Gastrocnemius medialis (tissue), 4 donors: Measurements from ENCODE around the gene PNCK. TPM values are rescaled to one million over a fixed set of nuclear protein-coding genes. Genes with fewer than 3 reads are reported as not detected.

Experiments used
- ATAC-seq, 2 donors: fragments of 150-250 bp; one replicate each; pipeline ENCODE4 v1.9.1; 2016
- DNase-seq, 2 donors: peaks; one replicate each; pipeline ENCODE4 v3.0.0-alpha.2; 2019
- H3K27ac ChIP-seq, 4 donors: fragments of 200-600 bp; sonication (generic); 1 replicate in 1 of 4; 2 replicates in 3 of 4; pipeline ENCODE4 v1.5.1; 2016 to 2018; ENCODE audit warnings: mild to moderate bottlenecking in 2 of 4, moderate library complexity in 1 of 4
- H3K27me3 ChIP-seq, 3 donors: fragments of 200-600 bp; sonication (generic) in 2 of 3; 1 replicate in 1 of 3; 2 replicates in 2 of 3; pipeline versions ENCODE4 v1.5.1 to v1.6.0; 2016 to 2019; ENCODE audit warnings: mild to moderate bottlenecking in 1 of 3, moderate library complexity in 1 of 3
- H3K36me3 ChIP-seq, 2 donors: fragments of 200-600 bp; sonication (generic) in 1 of 2; one replicate each; pipeline ENCODE4 v1.5.1; 2017 to 2018
- H3K4me1 ChIP-seq, 2 donors: fragments of 200-600 bp; sonication (generic) in 1 of 2; one replicate each; pipeline ENCODE4 v1.5.1; 2016 to 2017; ENCODE audit warnings: mild to moderate bottlenecking in 2 of 2
- H3K4me3 ChIP-seq, 4 donors: fragments of 200-600 bp; sonication (generic) in 3 of 4; 1 replicate in 1 of 4; 2 replicates in 3 of 4; pipeline ENCODE4 v1.5.1; 2016 to 2019; ENCODE audit warnings: mild to moderate bottlenecking in 2 of 4
- H3K9me3 ChIP-seq, 3 donors: fragments of 200-600 bp; sonication (generic) in 2 of 3; 1 replicate in 1 of 3; 2 replicates in 2 of 3; pipeline ENCODE4 v1.5.1; 2016 to 2019
- POLR2A ChIP-seq, 2 donors: fragments of 450-650 bp; IDR thresholded peaks; one replicate each; pipeline ENCODE4 v1.6.1; 2017; ENCODE audit warnings: antibody characterized with exemption in 2 of 2, mild to moderate bottlenecking in 2 of 2, moderate library complexity in 2 of 2
- in situ Hi-C, 4 donors: fragments of 200-750 bp; cut with MboI; loops; one replicate each; pipeline versions ENCODE4 v1.15.0 to v1.8.0; 2017; ENCODE audit warnings: low sequenced_read_pairs in 4 of 4
- intact Hi-C: fragments of 100-400 bp; cut with DNase I; formaldehyde crosslinking; loops from one replicate; pipeline ENCODE4 v1.15.1; 2023; ENCODE audit warnings: low total_unique reads
- total RNA-seq, 4 donors: library from RNA; depleted of rRNA; stranded (reverse); fragments of >200 nt; gene quantifications; one replicate each; pipeline versions ENCODE4 v1.1.0 to v1.2.3, GENCODE V29; 2016
- TF ChIP-seq, protein P1 (sequence below), 5 experiments: fragments of 450-650 bp in 3 of 5; fragments of 200-600 bp in 2 of 5; sonication (generic) in 2 of 5; IDR thresholded peaks in 4 of 5; conservative IDR thresholded peaks in 1 of 5; 1 replicate in 4 of 5; 2 replicates in 1 of 5; pipeline ENCODE4 v1.5.1; 2016 to 2019; ENCODE audit warnings: antibody characterized with exemption in 5 of 5, mild to moderate bottlenecking in 3 of 5, moderate library complexity in 3 of 5

The PNCK gene
- total RNA-seq, 4 donors from 2014 or later: 0.98 to 1.6 TPM; not detected in 2

DNA sequence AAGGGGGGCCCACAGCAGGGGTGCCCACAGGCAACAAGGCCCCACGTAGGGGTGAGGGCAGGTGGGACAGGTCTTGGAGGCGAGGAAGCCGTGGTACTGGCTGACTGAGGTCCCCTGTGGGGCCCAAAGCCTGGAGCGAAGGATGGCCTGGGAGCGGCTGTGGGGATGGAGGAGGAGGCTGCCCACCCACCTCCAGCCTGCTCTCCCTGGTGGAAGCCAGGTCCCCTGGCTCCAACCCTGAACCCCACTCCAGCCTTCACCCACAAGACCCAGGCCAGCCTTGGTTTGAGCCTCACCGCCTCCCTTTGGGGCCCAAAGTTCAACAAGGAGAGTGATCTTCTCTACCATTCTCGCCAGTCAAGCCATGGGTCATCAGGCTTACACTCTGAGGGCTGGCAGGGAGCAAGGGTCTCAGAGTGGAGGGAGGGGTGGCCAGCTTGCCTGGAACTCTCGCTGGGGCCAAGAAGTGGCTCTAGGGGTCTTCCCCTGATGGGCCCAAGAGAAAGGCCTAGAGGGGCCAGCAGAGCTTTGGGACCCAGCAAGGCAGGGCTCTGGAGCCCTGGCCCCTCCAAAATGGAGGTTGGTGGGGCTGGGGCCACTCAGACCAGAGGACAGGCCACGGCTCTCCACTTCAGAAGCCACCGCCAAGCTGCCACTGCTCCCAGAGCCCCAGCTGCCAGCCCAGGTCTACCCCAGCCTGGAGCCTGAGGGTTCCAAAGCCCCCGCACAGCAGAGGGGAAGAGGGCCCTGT, 5.0 kb downstream of the PNCK start:
- TF ChIP-seq, protein P1, sequence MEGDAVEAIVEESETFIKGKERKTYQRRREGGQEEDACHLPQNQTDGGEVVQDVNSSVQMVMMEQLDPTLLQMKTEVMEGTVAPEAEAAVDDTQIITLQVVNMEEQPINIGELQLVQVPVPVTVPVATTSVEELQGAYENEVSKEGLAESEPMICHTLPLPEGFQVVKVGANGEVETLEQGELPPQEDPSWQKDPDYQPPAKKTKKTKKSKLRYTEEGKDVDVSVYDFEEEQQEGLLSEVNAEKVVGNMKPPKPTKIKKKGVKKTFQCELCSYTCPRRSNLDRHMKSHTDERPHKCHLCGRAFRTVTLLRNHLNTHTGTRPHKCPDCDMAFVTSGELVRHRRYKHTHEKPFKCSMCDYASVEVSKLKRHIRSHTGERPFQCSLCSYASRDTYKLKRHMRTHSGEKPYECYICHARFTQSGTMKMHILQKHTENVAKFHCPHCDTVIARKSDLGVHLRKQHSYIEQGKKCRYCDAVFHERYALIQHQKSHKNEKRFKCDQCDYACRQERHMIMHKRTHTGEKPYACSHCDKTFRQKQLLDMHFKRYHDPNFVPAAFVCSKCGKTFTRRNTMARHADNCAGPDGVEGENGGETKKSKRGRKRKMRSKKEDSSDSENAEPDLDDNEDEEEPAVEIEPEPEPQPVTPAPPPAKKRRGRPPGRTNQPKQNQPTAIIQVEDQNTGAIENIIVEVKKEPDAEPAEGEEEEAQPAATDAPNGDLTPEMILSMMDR (IDR thresholded peaks at IDR 0.05 in 4 of 5, conservative IDR thresholded peaks at IDR 0.05 in 1 of 5): no peak
- no peak for TF ChIP-seq POLR2A (IDR thresholded peaks at IDR 0.05)
- ATAC-seq (peak in 1 of 2 donors; percentile 22), DNase-seq (no peak)
- Histone ChIP-seq H3K4me3 (no peak overlapping the region), H3K36me3 (no peaks in the 10 kb centered on the region), H3K27me3 (peaks cover 0 to 6% (median 0%) of the 10 kb centered on the region in 3 donors), H3K4me1 (peaks cover 0 to 5% of the 10 kb centered on the region in 2 donors), H3K9me3 (no peaks in the 10 kb centered on the region), H3K27ac (no peak overlapping the region)
- in situ Hi-C loops (loop anchor here (5.0 to 25.0 kb wide), 4 partner anchors 111 to 706 kb away; no protein-coding TSS in a partner anchor), intact Hi-C loops (loop anchor here (1.0 to 10.0 kb wide), 3 partner anchors 60 to 714 kb away; no protein-coding TSS in a partner anchor)

DNA sequence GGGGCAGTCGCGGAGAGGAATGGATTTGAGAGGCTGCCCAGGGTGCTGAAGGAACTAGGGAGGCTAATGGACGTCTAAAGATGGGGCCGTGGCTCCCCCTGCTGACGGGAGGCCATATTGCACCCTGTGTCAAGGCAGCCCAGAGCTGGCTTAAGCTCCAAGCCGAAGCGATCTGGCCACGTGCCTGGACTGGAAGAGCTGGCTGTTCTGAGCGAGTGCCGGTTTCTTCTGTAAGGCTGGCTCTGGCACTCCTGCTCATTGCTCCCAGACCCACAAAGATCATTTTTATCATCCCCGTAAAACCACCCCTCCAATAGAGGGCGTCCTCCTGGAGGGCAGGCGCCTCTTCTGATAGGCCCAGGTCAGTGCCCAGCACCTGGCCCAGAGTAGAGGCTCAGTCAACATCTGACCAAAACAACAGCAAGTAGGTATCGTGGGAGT, 5.6 kb downstream of the PNCK start:
- no peak overlapping the region for H3K27ac ChIP-seq
- DNase-seq (peak; percentile 41 to 74), ATAC-seq (peak; percentile 77 to 90)
- no peak for TF ChIP-seq POLR2A (IDR thresholded peaks at IDR 0.05)
- TF ChIP-seq, protein P1 (IDR thresholded peaks at IDR 0.05 in 4 of 5, conservative IDR thresholded peaks at IDR 0.05 in 1 of 5): peak; percentile 47 to 79 (median 70)
- in situ Hi-C loops (loop anchor here (5.0 to 25.0 kb wide), 4 partner anchors 111 to 706 kb away; no protein-coding TSS in a partner anchor), intact Hi-C loops (loop anchor here (1.0 to 10.0 kb wide), 3 partner anchors 59 to 713 kb away; no protein-coding TSS in a partner anchor)
- H3K27me3 ChIP-seq: peaks cover 0 to 7% (median 5%) of the 10 kb centered on the region in 3 donors
- no peaks in the 10 kb centered on the region for H3K9me3 ChIP-seq
- peaks cover 0 to 5% of the 10 kb centered on the region in 2 donors for H3K4me1 ChIP-seq
- H3K4me3 ChIP-seq: no peak overlapping the region
- no peaks in the 10 kb centered on the region for H3K36me3 ChIP-seq

DNA sequence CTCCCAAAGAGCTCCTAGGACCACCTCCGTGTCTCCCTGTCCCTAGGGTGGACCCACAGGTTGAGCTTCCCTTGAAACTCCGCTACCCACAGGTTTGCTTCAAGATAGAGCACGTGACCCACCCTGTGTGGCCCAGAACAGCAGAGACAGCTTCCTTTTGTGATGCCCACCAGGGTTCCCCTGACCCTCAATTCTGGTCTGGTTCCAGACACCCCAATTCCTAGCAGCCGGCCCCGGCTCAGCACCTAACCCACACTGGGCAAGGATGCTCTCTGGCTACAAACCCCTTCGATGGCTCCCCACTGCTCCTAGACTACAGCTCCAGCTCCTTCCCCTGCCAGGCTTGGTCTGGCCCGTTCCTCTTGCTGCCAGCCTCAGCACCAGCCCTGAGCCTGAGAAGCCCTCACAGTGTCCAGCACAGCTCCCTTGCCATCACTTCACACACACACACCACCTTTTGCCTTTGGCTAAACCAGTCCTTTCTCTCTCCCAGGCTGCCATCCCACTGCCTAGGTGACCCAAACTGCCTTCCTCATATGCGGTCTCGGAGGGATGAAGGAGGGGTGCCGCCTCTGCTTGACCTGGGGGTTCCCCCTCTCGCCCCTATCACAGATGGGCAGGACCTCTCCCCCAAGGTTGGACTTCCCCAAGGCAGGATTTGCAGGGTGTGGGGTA, 6.2 kb downstream of the PNCK start:
- H3K36me3 ChIP-seq: no peaks in the 10 kb centered on the region
- H3K9me3 ChIP-seq: no peaks in the 10 kb centered on the region
- no peak overlapping the region for H3K4me3 ChIP-seq
- peaks cover 0 to 9% (median 6%) of the 10 kb centered on the region in 3 donors for H3K27me3 ChIP-seq
- no peak overlapping the region for H3K27ac ChIP-seq
- H3K4me1 ChIP-seq: peaks cover 0 to 5% of the 10 kb centered on the region in 2 donors
- ATAC-seq: peak in 1 of 2 donors; percentile 20
- intact Hi-C loops (loop anchor here (10.0 kb wide), 1 partner anchor 713 kb away; no protein-coding TSS in a partner anchor), in situ Hi-C loops (loop anchor here (5.0 to 25.0 kb wide), 4 partner anchors 110 to 705 kb away; no protein-coding TSS in a partner anchor)
- TF ChIP-seq, protein P1 (IDR thresholded peaks at IDR 0.05 in 4 of 5, conservative IDR thresholded peaks at IDR 0.05 in 1 of 5): no peak
- no peak for TF ChIP-seq POLR2A (IDR thresholded peaks at IDR 0.05)
- no peak for DNase-seq

GRCh38 chrX:153665726-153666306, 7.8 kb downstream of the PNCK start:
- in situ Hi-C loops (loop anchor here (5.0 to 25.0 kb wide), 4 partner anchors 109 to 704 kb away; no protein-coding TSS in a partner anchor), intact Hi-C loops (loop anchor here (10.0 kb wide), 1 partner anchor 711 kb away; no protein-coding TSS in a partner anchor)
- ATAC-seq (no peak), DNase-seq (no peak)
- H3K27me3 ChIP-seq: peaks cover 0 to 21% (median 6%) of the 10 kb centered on the region in 3 donors
- no peaks in the 10 kb centered on the region for H3K9me3 ChIP-seq
- no peaks in the 10 kb centered on the region for H3K36me3 ChIP-seq
- H3K4me1 ChIP-seq: peaks cover 0 to 5% of the 10 kb centered on the region in 2 donors
- TF ChIP-seq, protein P1 (IDR thresholded peaks at IDR 0.05 in 4 of 5, conservative IDR thresholded peaks at IDR 0.05 in 1 of 5): no peak
- no peak for TF ChIP-seq POLR2A (IDR thresholded peaks at IDR 0.05)
- no peak overlapping the region for H3K4me3 ChIP-seq
- no peak overlapping the region for H3K27ac ChIP-seq
